SK-N-SH treated with all-trans-retinoic acid at 6 μM for 48 hours (cell line): ENCODE data around the gene GRIA3.

Source experiments
- ARNTL ChIP-seq: fragments of 450-650 bp; formaldehyde crosslinking; IDR thresholded peaks from 2 replicates; pipeline ENCODE4 v1.5.0; 2020; ENCODE audit warnings: low read depth, mild to moderate bottlenecking, moderate library complexity, borderline replicate concordance
- BACH2 ChIP-seq: fragments of 250-450 bp; sonication (Bioruptor Pico); IDR thresholded peaks from 2 replicates; pipeline ENCODE4 v1.9.0; 2021; ENCODE audit warnings: mild to moderate bottlenecking, borderline replicate concordance
- CREB5 ChIP-seq: fragments of 250-450 bp; sonication (Bioruptor Pico); IDR thresholded peaks from 2 replicates; pipeline ENCODE4 v1.5.1; 2020; ENCODE audit warnings: low read depth, mild to moderate bottlenecking, moderate library complexity
- GLIS3 ChIP-seq: fragments of 250-450 bp; sonication (Bioruptor Pico); IDR thresholded peaks from 2 replicates; pipeline ENCODE4 v1.5.0; 2020; ENCODE audit warnings: mild to moderate bottlenecking, moderate library complexity
- PPARA ChIP-seq: fragments of 250-450 bp; sonication (Bioruptor Pico); IDR thresholded peaks from 2 replicates; pipeline ENCODE4 v1.5.0; 2020; ENCODE audit warnings: mild to moderate bottlenecking, borderline replicate concordance
- TOX ChIP-seq: fragments of 250-450 bp; sonication (Bioruptor Pico); IDR thresholded peaks from 2 replicates; pipeline ENCODE4 v1.8.0; 2021; ENCODE audit warnings: mild to moderate bottlenecking, moderate library complexity, borderline replicate concordance
- TF ChIP-seq, protein P1 (sequence below): fragments of 250-450 bp; sonication (Bioruptor Pico); IDR thresholded peaks from 2 replicates; pipeline ENCODE4 v1.5.1; 2021; ENCODE audit warnings: mild to moderate bottlenecking, moderate library complexity

- no peak for TF ChIP-seq PPARA (CRISPR knock-in tag)
- no peak for TF ChIP-seq CREB5 (CRISPR knock-in tag)
- TF ChIP-seq BACH2 (CRISPR knock-in tag), result no peak
- TF ChIP-seq GLIS3 (CRISPR knock-in tag), result no peak
- TF ChIP-seq, protein P1, sequence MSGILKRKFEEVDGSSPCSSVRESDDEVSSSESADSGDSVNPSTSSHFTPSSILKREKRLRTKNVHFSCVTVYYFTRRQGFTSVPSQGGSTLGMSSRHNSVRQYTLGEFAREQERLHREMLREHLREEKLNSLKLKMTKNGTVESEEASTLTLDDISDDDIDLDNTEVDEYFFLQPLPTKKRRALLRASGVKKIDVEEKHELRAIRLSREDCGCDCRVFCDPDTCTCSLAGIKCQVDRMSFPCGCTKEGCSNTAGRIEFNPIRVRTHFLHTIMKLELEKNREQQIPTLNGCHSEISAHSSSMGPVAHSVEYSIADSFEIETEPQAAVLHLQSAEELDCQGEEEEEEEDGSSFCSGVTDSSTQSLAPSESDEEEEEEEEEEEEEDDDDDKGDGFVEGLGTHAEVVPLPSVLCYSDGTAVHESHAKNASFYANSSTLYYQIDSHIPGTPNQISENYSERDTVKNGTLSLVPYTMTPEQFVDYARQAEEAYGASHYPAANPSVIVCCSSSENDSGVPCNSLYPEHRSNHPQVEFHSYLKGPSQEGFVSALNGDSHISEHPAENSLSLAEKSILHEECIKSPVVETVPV (CRISPR knock-in tag), result no peak
- TF ChIP-seq TOX (CRISPR knock-in tag), result no peak
- TF ChIP-seq ARNTL (CRISPR knock-in tag), result no peak
Measured at GRCh38 chrX:123324625-123325024, 140.5 kb downstream of the GRIA3 start.
